Upper lobe of left lung (tissue), 4 donors: ENCODE data around the gene MADD.

Experiments
- POLR2A ChIP-seq, 4 donors: fragments of 450-650 bp; IDR thresholded peaks; one replicate each; pipeline ENCODE4 v1.5.1; 2016 to 2017; ENCODE audit warnings: antibody characterized with exemption in 4 of 4, mild to moderate bottlenecking in 2 of 4
- TF ChIP-seq, protein P1 (sequence below), 6 experiments: fragments of 450-650 bp in 4 of 6; fragments of 200-600 bp in 2 of 6; sonication (generic) in 2 of 6; IDR thresholded peaks; one replicate each; pipeline ENCODE4 v1.5.1; 2016 to 2019; ENCODE audit warnings: antibody characterized with exemption in 6 of 6

DNA sequence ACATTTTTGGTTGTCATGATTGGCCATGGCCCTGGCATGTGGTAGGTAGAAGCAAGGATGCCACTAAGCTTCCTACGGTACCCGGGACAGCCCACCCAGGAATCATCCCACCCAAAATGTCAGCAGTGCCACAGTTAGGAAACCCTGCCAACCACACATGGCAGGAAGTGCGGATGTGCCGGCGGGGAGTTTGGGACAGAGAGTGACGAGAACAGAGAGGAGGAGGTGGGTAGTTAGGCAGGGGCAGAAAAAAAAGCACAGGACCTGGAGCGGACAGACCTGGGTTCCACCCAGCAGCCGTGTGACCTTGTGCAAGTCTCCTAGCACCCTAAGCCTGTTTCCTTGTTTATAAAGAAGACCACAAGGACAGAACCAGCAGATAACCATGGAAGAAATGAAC lies 105.1 kb downstream of the MADD start:
- TF ChIP-seq, protein P1, sequence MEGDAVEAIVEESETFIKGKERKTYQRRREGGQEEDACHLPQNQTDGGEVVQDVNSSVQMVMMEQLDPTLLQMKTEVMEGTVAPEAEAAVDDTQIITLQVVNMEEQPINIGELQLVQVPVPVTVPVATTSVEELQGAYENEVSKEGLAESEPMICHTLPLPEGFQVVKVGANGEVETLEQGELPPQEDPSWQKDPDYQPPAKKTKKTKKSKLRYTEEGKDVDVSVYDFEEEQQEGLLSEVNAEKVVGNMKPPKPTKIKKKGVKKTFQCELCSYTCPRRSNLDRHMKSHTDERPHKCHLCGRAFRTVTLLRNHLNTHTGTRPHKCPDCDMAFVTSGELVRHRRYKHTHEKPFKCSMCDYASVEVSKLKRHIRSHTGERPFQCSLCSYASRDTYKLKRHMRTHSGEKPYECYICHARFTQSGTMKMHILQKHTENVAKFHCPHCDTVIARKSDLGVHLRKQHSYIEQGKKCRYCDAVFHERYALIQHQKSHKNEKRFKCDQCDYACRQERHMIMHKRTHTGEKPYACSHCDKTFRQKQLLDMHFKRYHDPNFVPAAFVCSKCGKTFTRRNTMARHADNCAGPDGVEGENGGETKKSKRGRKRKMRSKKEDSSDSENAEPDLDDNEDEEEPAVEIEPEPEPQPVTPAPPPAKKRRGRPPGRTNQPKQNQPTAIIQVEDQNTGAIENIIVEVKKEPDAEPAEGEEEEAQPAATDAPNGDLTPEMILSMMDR (IDR thresholded peaks at IDR 0.05): no peak
- TF ChIP-seq POLR2A (IDR thresholded peaks at IDR 0.05): no peak
